Hematopoietic multipotent progenitor cell (in vitro differentiated cells): ENCODE measurements around the gene ABITRAM. TPM values are rescaled to one million over a fixed set of nuclear protein-coding genes. Genes with fewer than 3 reads are reported as not detected.
"Not testable (repeated sequence)": the region's sequence is repeated elsewhere in the genome, so short reads cannot be mapped to it uniquely, and the experiment has no call there.

ENCODE experiments used
- DNase-seq, 3 donors: peaks; one replicate each; pipeline ENCODE4 v3.0.0-alpha.2; 2011 to 2015; ENCODE audit warnings: low read depth in 2 of 3, low spot score in 2 of 3
- total RNA-seq: library from RNA; depleted of rRNA; stranded (reverse); fragments of >200 nt; gene quantifications from one replicate; pipeline ENCODE4 v1.2.3, GENCODE V29; 2012

Gene ABITRAM
- 4.8 TPM for total RNA-seq

- DNase-seq: peak in 2 of 3 donors; percentile 88 to 90
These were observed at the start of gene ABITRAM for GRCh38 chr9:108934323-108934893. TSS of gene ABITRAM (plus strand) at chr9:108934400. CDS start at chr9:108934487, 87 bp downstream.

GRCh38 chr9:108884701-108885100 lies 49.5 kb upstream of the ABITRAM start:
- DNase-seq: no peak

- DNase-seq: peak in 1 of 3 donors; percentile 24
These were observed 48.4 kb upstream of the ABITRAM start for GRCh38 chr9:108885643-108886348.

- DNase-seq: not testable (repeated sequence)
These were observed 47.5 kb upstream of the ABITRAM start for GRCh38 chr9:108886594-108887271.

- peak in 1 of 3 donors; percentile 2 for DNase-seq
These were observed 44.5 kb upstream of the ABITRAM start for GRCh38 chr9:108889649-108890067.

- DNase-seq: no peak
These were observed 39.8 kb upstream of the ABITRAM start for GRCh38 chr9:108894225-108894997.

GRCh38 chr9:108897324-108898096 lies 36.7 kb upstream of the ABITRAM start:
- no peak for DNase-seq

GRCh38 chr9:108899023-108899695 lies 35.0 kb upstream of the ABITRAM start:
- not testable (repeated sequence) for DNase-seq

- DNase-seq: no peak
These were observed 34.0 kb upstream of the ABITRAM start for GRCh38 chr9:108900176-108900575.

GRCh38 chr9:108903420-108904103 lies 30.6 kb upstream of the ABITRAM start:
- no peak for DNase-seq

- DNase-seq: no peak
These were observed 30.0 kb upstream of the ABITRAM start for GRCh38 chr9:108904161-108904560.

GRCh38 chr9:108905494-108905893 lies 28.7 kb upstream of the ABITRAM start:
- no peak for DNase-seq

GRCh38 chr9:108910402-108910801 lies 23.8 kb upstream of the ABITRAM start:
- DNase-seq: no peak

- no peak for DNase-seq
These were observed 23.3 kb upstream of the ABITRAM start for GRCh38 chr9:108910914-108911313.

GRCh38 chr9:108911820-108912219 lies 22.4 kb upstream of the ABITRAM start:
- no peak for DNase-seq

GRCh38 chr9:108913391-108913790 lies 20.8 kb upstream of the ABITRAM start:
- no peak for DNase-seq

GRCh38 chr9:108919517-108919916 lies 14.7 kb upstream of the ABITRAM start:
- DNase-seq: no peak

GRCh38 chr9:108920401-108920800 lies 13.8 kb upstream of the ABITRAM start:
- not testable (repeated sequence) for DNase-seq

- no peak for DNase-seq
These were observed 13.0 kb upstream of the ABITRAM start for GRCh38 chr9:108921200-108921599.
